Activated T-cell treated with anti-CD3 and anti-CD28 coated beads for 4 hours (primary cell): ENCODE results near the gene LRRC4C.

Experiments used
- DNase-seq: peaks from one replicate; pipeline ENCODE4 v3.0.0-alpha.2; 2020

The LRRC4C gene

GRCh38 chr11:41459465-41460401, at the start of gene LRRC4C:
TSS of gene LRRC4C (minus strand) at chr11:41459652.
- no peak for DNase-seq

GRCh38 chr11:41508121-41508520, 48.7 kb upstream of the LRRC4C start:
- no peak for DNase-seq

GRCh38 chr11:41499429-41499828, 40.0 kb upstream of the LRRC4C start:
- DNase-seq = no peak

GRCh38 chr11:41498726-41499125, 39.3 kb upstream of the LRRC4C start:
- no peak for DNase-seq

GRCh38 chr11:41497974-41498373, 38.5 kb upstream of the LRRC4C start:
- no peak for DNase-seq

- no peak for DNase-seq
Measured at GRCh38 chr11:41494716-41495115, 35.3 kb upstream of the LRRC4C start.

GRCh38 chr11:41486424-41486823, 27.0 kb upstream of the LRRC4C start:
- DNase-seq = no peak

GRCh38 chr11:41483956-41484355, 24.5 kb upstream of the LRRC4C start:
- no peak for DNase-seq

GRCh38 chr11:41479179-41479578, 19.7 kb upstream of the LRRC4C start:
- no peak for DNase-seq

GRCh38 chr11:41461057-41461681, 1.7 kb upstream of the LRRC4C start:
- DNase-seq = no peak

- DNase-seq = no peak
Measured at GRCh38 chr11:41458641-41459040, 811 bp downstream of the LRRC4C start.

GRCh38 chr11:41458154-41458553, 1.3 kb downstream of the LRRC4C start:
- no peak for DNase-seq

GRCh38 chr11:41457216-41458014, 2.0 kb downstream of the LRRC4C start:
- DNase-seq = no peak

GRCh38 chr11:41456269-41456668, 3.2 kb downstream of the LRRC4C start:
- DNase-seq = no peak

GRCh38 chr11:41451011-41451410, 8.4 kb downstream of the LRRC4C start:
- DNase-seq = no peak

GRCh38 chr11:41449483-41450050, 9.9 kb downstream of the LRRC4C start:
- no peak for DNase-seq

- no peak for DNase-seq
Measured at GRCh38 chr11:41446566-41446965, 12.9 kb downstream of the LRRC4C start.

- no peak for DNase-seq
Measured at GRCh38 chr11:41446107-41446506, 13.3 kb downstream of the LRRC4C start.

- DNase-seq = no peak
Measured at GRCh38 chr11:41437006-41437490, 22.4 kb downstream of the LRRC4C start.

- DNase-seq = no peak
Measured at GRCh38 chr11:41435531-41435930, 23.9 kb downstream of the LRRC4C start.

GRCh38 chr11:41431784-41432183, 27.7 kb downstream of the LRRC4C start:
- no peak for DNase-seq

GRCh38 chr11:41419901-41420300, 39.6 kb downstream of the LRRC4C start:
- no peak for DNase-seq
